ENCODE data around the gene DES. TPM values are rescaled to one million over a fixed set of nuclear protein-coding genes. Genes with fewer than 3 reads are reported as not detected.

Gene DES
- polyA plus RNA-seq, 1 experiment = 19.8 TPM

- Histone ChIP-seq H3K4me3 (ENCODE audit: low read depth, low read length) (no peak overlapping the region), H3K27ac (ENCODE audit: low read depth, low read length) (no peak overlapping the region), H3K27me3 (ENCODE audit: control insufficient read depth, insufficient read depth, low read length) (no peaks in the 10 kb centered on the region), H3K9me3 (ENCODE audit: control insufficient read depth, insufficient read depth, low read length) (no peaks in the 10 kb centered on the region; the same call in 1 of the 2 replicates)
- CTCF ChIA-PET = interaction anchor here (0.5 to 1.3 kb wide), 2 partner anchors 33 to 39 kb away, joined by 5 to 7 read pairs; no protein-coding TSS in a partner anchor
- POLR2A ChIA-PET = no interaction called here
- no peak for DNase-seq (ENCODE audit: low read depth, low spot score)
- TF ChIP-seq CTCF (IDR thresholded peaks at IDR 0.05; ENCODE audit: low read depth, low read length) = no peak
Measured at GRCh38 chr2:219435701-219436100, 17.5 kb downstream of the DES start.

- ChIA-PET CTCF (interaction anchor here (0.5 to 1.6 kb wide), 7 partner anchors 22 to 59 kb away, joined by 3 to 7 read pairs (median 5); partner anchors contain the start of gene DNPEP), POLR2A (no interaction called here)
- H3K27ac ChIP-seq (ENCODE audit: low read depth, low read length) = no peak overlapping the region
- H3K27me3 ChIP-seq (ENCODE audit: control insufficient read depth, insufficient read depth, low read length) = no peaks in the 10 kb centered on the region
- DNase-seq (ENCODE audit: low read depth, low spot score) = no peak
- no peak for TF ChIP-seq CTCF (IDR thresholded peaks at IDR 0.05; ENCODE audit: low read depth, low read length)
- H3K9me3 ChIP-seq (ENCODE audit: control insufficient read depth, insufficient read depth, low read length) = no peaks in the 10 kb centered on the region; the same call in 1 of the 2 replicates
- no peak overlapping the region for H3K4me3 ChIP-seq (ENCODE audit: low read depth, low read length)
Measured at GRCh38 chr2:219436491-219436890, 18.3 kb downstream of the DES start.

GRCh38 chr2:219437141-219437540, 19.0 kb downstream of the DES start:
- no peak overlapping the region for H3K27ac ChIP-seq (ENCODE audit: low read depth, low read length)
- no peak for TF ChIP-seq CTCF (IDR thresholded peaks at IDR 0.05; ENCODE audit: low read depth, low read length)
- H3K9me3 ChIP-seq (ENCODE audit: control insufficient read depth, insufficient read depth, low read length) = no peaks in the 10 kb centered on the region; the same call in 1 of the 2 replicates
- DNase-seq (ENCODE audit: low read depth, low spot score) = no peak
- CTCF ChIA-PET = interaction anchor here (0.8 to 1.6 kb wide), 6 partner anchors 22 to 93 kb away, joined by 3 to 6 read pairs (median 3); partner anchors contain the start of gene DNPEP
- H3K27me3 ChIP-seq (ENCODE audit: control insufficient read depth, insufficient read depth, low read length) = no peaks in the 10 kb centered on the region
- POLR2A ChIA-PET = no interaction called here
- H3K4me3 ChIP-seq (ENCODE audit: low read depth, low read length) = no peak overlapping the region

- ChIA-PET CTCF (interaction anchor here (1.2 to 1.6 kb wide), 3 partner anchors 35 to 92 kb away, joined by 3 to 6 read pairs (median 3); a partner anchor contains a TSS), POLR2A (interaction anchor here (0.6 kb wide), 1 partner anchor 23 kb away, joined by 7 read pairs; no protein-coding TSS in a partner anchor)
- H3K27ac ChIP-seq (ENCODE audit: low read depth, low read length) = no peak overlapping the region
- H3K9me3 ChIP-seq (ENCODE audit: control insufficient read depth, insufficient read depth, low read length) = no peaks in the 10 kb centered on the region; the same call in 1 of the 2 replicates
- H3K4me3 ChIP-seq (ENCODE audit: low read depth, low read length) = no peak overlapping the region
- no peak for DNase-seq (ENCODE audit: low read depth, low spot score)
- TF ChIP-seq CTCF (IDR thresholded peaks at IDR 0.05; ENCODE audit: low read depth, low read length) = no peak
- no peaks in the 10 kb centered on the region for H3K27me3 ChIP-seq (ENCODE audit: control insufficient read depth, insufficient read depth, low read length)
Measured at GRCh38 chr2:219437690-219438206, 19.6 kb downstream of the DES start.

GRCh38 chr2:219438453-219438852, 20.3 kb downstream of the DES start:
- H3K27ac ChIP-seq (ENCODE audit: low read depth, low read length) = no peak overlapping the region
- TF ChIP-seq CTCF (IDR thresholded peaks at IDR 0.05; ENCODE audit: low read depth, low read length) = no peak
- ChIA-PET CTCF (interaction anchor here (0.9 to 3.9 kb wide), 2 partner anchors 36 to 57 kb away, joined by 3 to 36 read pairs; no protein-coding TSS in a partner anchor), POLR2A (interaction anchor here (0.6 kb wide), 1 partner anchor 23 kb away, joined by 7 read pairs; no protein-coding TSS in a partner anchor)
- H3K27me3 ChIP-seq (ENCODE audit: control insufficient read depth, insufficient read depth, low read length) = no peaks in the 10 kb centered on the region
- DNase-seq (ENCODE audit: low read depth, low spot score) = no peak
- no peaks in the 10 kb centered on the region; the same call in 1 of the 2 replicates for H3K9me3 ChIP-seq (ENCODE audit: control insufficient read depth, insufficient read depth, low read length)
- H3K4me3 ChIP-seq (ENCODE audit: low read depth, low read length) = no peak overlapping the region
